Erythroblast (primary cell): ENCODE results near the gene ZFYVE28.

ENCODE experiments used
- GATA1 ChIP-seq: IDR thresholded peaks from 2 replicates; pipeline ENCODE4 v1.6.1; 2011; ENCODE audit warnings: low read depth, mild to moderate bottlenecking, control low read depth, low read length, moderate library complexity
- POLR2A ChIP-seq: IDR thresholded peaks from 2 replicates; pipeline ENCODE4 v1.6.1; 2011; ENCODE audit warnings: mild to moderate bottlenecking, low read length

GRCh38 chr4:2331043-2331420 is 87.4 kb downstream of the ZFYVE28 start:
- TF ChIP-seq POLR2A = no peak
- no peak for TF ChIP-seq GATA1
